HG03025 (cell line): ENCODE data around the gene TPPP2.
"Not testable (repeated sequence)": the region's sequence is repeated elsewhere in the genome, so short reads cannot be mapped to it uniquely, and the experiment has no call there.

Experiments used
- ATAC-seq: cut with Tn5 transposase; IDR thresholded peaks from one replicate; pipeline ENCODE4 v1.9.1; 2021; ENCODE audit warnings: mild to moderate bottlenecking, moderate library complexity; ENCODE audit not compliant: unreplicated experiment, low FRiP score

The TPPP2 gene

GRCh38 chr14:21036751-21037150, 6.7 kb downstream of the TPPP2 start:
- no peak for ATAC-seq

GRCh38 chr14:21037156-21037555, 7.1 kb downstream of the TPPP2 start:
- no peak for ATAC-seq

- no peak for ATAC-seq
Measured at GRCh38 chr14:21038441-21039422, 8.7 kb downstream of the TPPP2 start.

- ATAC-seq = no peak
Measured at GRCh38 chr14:21039585-21040369, 9.8 kb downstream of the TPPP2 start.

GRCh38 chr14:21040370-21040925, 10.4 kb downstream of the TPPP2 start:
- ATAC-seq = no peak

GRCh38 chr14:21040941-21041340, 10.9 kb downstream of the TPPP2 start:
- ATAC-seq = not testable (repeated sequence)

- no peak for ATAC-seq
Measured at GRCh38 chr14:21041676-21042433, 11.8 kb downstream of the TPPP2 start, which contains the start of gene RNASE7. TSS of gene RNASE7 (plus strand) at chr14:21042362. CDS start at chr14:21042993, 631 bp downstream.

GRCh38 chr14:21042918-21043317, 12.9 kb downstream of the TPPP2 start:
- no peak for ATAC-seq

GRCh38 chr14:21043387-21043973, 13.5 kb downstream of the TPPP2 start:
- no peak for ATAC-seq

GRCh38 chr14:21043974-21044618, 14.1 kb downstream of the TPPP2 start:
- no peak for ATAC-seq

GRCh38 chr14:21047378-21047781, 17.4 kb downstream of the TPPP2 start:
- no peak for ATAC-seq

GRCh38 chr14:21048638-21049037, 18.6 kb downstream of the TPPP2 start:
- ATAC-seq = no peak

GRCh38 chr14:21049271-21049673, 19.3 kb downstream of the TPPP2 start:
- ATAC-seq = no peak

GRCh38 chr14:21050597-21050996, 20.6 kb downstream of the TPPP2 start:
- no peak for ATAC-seq

GRCh38 chr14:21053184-21054122, 23.4 kb downstream of the TPPP2 start:
- no peak for ATAC-seq

GRCh38 chr14:21054123-21054767, 24.2 kb downstream of the TPPP2 start:
- no peak for ATAC-seq

- ATAC-seq = no peak
Measured at GRCh38 chr14:21054768-21055145, 24.7 kb downstream of the TPPP2 start.
